Epithelial cell of proximal tubule (primary cell): ENCODE measurements around the gene TJP3. TPM values are rescaled to one million over a fixed set of nuclear protein-coding genes. Genes with fewer than 3 reads are reported as not detected.
A peak's percentile ranks its signal among the peaks of the same experiment; 100 is the strongest.

Source experiments
- DNase-seq: peaks from one replicate; pipeline ENCODE4 v3.0.0-alpha.2; 2011; ENCODE audit warnings: low read depth
- H3K4me3 ChIP-seq: 2 replicates; pipeline ENCODE4 v1.5.1; 2011; ENCODE audit warnings: low read depth, mild to moderate bottlenecking, low read length
- total RNA-seq: library from RNA; depleted of rRNA; stranded (reverse); fragments of >200 nt; gene quantifications from 2 replicates; pipeline ENCODE4 v1.2.3, GENCODE V29; 2015
- TF ChIP-seq, protein P1 (sequence below): conservative IDR thresholded peaks from 2 replicates; pipeline ENCODE4 v1.5.1; 2012; ENCODE audit warnings: low read depth, mild to moderate bottlenecking, low read length

Gene TJP3
- total RNA-seq, 1 donor from 2014 or later, result 3.8 TPM

DNA sequence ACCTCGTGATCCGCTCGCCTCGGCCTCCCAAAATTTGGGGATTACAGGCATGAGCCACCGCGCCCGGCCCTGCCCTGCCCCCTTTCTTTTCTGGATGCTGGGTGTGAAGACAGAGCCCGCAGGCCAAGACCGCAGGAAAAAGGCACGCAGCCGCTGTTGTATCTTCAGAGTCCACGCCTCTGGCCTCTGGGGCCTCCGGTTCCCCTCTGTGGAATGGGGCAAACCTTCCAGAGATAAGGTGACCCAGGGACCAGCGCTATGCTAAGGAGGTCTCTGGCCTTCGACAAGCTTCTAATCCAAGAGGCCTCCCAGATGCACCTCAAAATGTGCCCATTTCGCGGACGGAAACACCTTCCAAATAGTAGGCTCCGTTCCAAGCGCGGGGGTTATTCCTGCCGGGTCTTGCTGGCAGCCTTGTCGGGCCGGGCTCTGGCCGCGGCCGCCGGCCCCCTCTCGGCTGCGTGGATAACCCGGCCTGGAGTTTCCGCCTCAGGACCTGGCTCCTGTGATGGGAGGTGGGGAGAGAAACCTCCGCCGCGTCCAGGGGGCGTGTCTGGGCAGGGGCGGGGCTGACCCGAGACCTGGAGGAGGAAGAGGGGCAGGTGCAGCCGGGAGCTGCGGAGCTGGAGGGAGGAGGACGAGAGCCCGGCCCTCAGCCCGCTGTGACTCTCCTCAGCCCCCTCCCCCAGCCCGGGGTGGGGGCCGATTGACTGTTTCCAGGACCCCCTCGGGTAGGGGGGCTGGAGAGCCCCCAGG is 13.1 kb downstream of the TJP3 start:
- TF ChIP-seq, protein P1, sequence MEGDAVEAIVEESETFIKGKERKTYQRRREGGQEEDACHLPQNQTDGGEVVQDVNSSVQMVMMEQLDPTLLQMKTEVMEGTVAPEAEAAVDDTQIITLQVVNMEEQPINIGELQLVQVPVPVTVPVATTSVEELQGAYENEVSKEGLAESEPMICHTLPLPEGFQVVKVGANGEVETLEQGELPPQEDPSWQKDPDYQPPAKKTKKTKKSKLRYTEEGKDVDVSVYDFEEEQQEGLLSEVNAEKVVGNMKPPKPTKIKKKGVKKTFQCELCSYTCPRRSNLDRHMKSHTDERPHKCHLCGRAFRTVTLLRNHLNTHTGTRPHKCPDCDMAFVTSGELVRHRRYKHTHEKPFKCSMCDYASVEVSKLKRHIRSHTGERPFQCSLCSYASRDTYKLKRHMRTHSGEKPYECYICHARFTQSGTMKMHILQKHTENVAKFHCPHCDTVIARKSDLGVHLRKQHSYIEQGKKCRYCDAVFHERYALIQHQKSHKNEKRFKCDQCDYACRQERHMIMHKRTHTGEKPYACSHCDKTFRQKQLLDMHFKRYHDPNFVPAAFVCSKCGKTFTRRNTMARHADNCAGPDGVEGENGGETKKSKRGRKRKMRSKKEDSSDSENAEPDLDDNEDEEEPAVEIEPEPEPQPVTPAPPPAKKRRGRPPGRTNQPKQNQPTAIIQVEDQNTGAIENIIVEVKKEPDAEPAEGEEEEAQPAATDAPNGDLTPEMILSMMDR, result no peak
- no peak for DNase-seq
- H3K4me3 ChIP-seq, result peak overlapping the region; percentile 48

GRCh38 chr19:3721887-3722442 is 13.8 kb downstream of the TJP3 start:
- peak overlapping the region; percentile 48 for H3K4me3 ChIP-seq

GRCh38 chr19:3722443-3723109 is 14.4 kb downstream of the TJP3 start:
- no peak for DNase-seq
- TF ChIP-seq, protein P1, result no peak
- H3K4me3 ChIP-seq, result no peak overlapping the region

More at GRCh38 chr19:3721887-3722442, 13.8 kb downstream of the TJP3 start:
- TF ChIP-seq, protein P1, result no peak
- DNase-seq, result no peak

- TF ChIP-seq, protein P1, result no peak
- no peak overlapping the region for H3K4me3 ChIP-seq
- no peak for DNase-seq
Measured at GRCh38 chr19:3723110-3723488, 14.9 kb downstream of the TJP3 start.

GRCh38 chr19:3723883-3724282 is 15.7 kb downstream of the TJP3 start:
- H3K4me3 ChIP-seq, result no peak overlapping the region
- DNase-seq, result no peak
- TF ChIP-seq, protein P1, result no peak

- no peak overlapping the region for H3K4me3 ChIP-seq
- DNase-seq, result no peak
- TF ChIP-seq, protein P1, result no peak
Measured at GRCh38 chr19:3725121-3725520, 16.9 kb downstream of the TJP3 start.
